ENCODE data around the gene PLA2G1B.

PLA2G1B gene

GRCh38 chr12:120327593-120327992 lies at the start of gene PLA2G1B:
TSS of gene PLA2G1B (minus strand) at chr12:120327779. CDS start at chr12:120327753, 26 bp downstream.
- DNase-seq: no peak

- DNase-seq: no peak
Measured at GRCh38 chr12:120376934-120377572, 49.5 kb upstream of the PLA2G1B start.

GRCh38 chr12:120376416-120376815 lies 48.8 kb upstream of the PLA2G1B start:
- DNase-seq: no peak

- DNase-seq: no peak
Measured at GRCh38 chr12:120376009-120376408, 48.4 kb upstream of the PLA2G1B start.

- DNase-seq: no peak
Measured at GRCh38 chr12:120373683-120374082, 46.1 kb upstream of the PLA2G1B start.

- DNase-seq: no peak
Measured at GRCh38 chr12:120370343-120371243, 43.0 kb upstream of the PLA2G1B start.

- DNase-seq: no peak
Measured at GRCh38 chr12:120369603-120370342, 42.2 kb upstream of the PLA2G1B start.

GRCh38 chr12:120368789-120369602 lies 41.4 kb upstream of the PLA2G1B start, which contains the start of gene MSI1:
TSS of gene MSI1 (minus strand) at chr12:120369164. CDS start at chr12:120369091, 73 bp downstream.
- DNase-seq: no peak

GRCh38 chr12:120367924-120368788 lies 40.6 kb upstream of the PLA2G1B start:
- no peak for DNase-seq

GRCh38 chr12:120367233-120367923 lies 39.8 kb upstream of the PLA2G1B start:
- DNase-seq: no peak

GRCh38 chr12:120366845-120367232 lies 39.3 kb upstream of the PLA2G1B start:
- DNase-seq: no peak

GRCh38 chr12:120366341-120366705 lies 38.7 kb upstream of the PLA2G1B start:
- no peak for DNase-seq

GRCh38 chr12:120365675-120366340 lies 38.2 kb upstream of the PLA2G1B start:
- DNase-seq: no peak

GRCh38 chr12:120364487-120364886 lies 36.9 kb upstream of the PLA2G1B start:
- DNase-seq: no peak

- no peak for DNase-seq
Measured at GRCh38 chr12:120363274-120363855, 35.8 kb upstream of the PLA2G1B start.

GRCh38 chr12:120362516-120363273 lies 35.1 kb upstream of the PLA2G1B start:
- DNase-seq: no peak

GRCh38 chr12:120361506-120362208 lies 34.1 kb upstream of the PLA2G1B start:
- DNase-seq: no peak

- DNase-seq: no peak
Measured at GRCh38 chr12:120359128-120359527, 31.5 kb upstream of the PLA2G1B start.
